Stimulated activated memory B cell treated with anti-CD40 and anti-IgM and Interleukin-4, amounts not matched to agents 10 μg/mL and 1 μg/mL and 100 μg/mL, for 72 hours (primary cell): ENCODE measurements around the gene GFRA3.

Experiments used
- ATAC-seq: fragments of 150-1000 bp; cut with Tn5 transposase; 2 replicates; pipeline ENCODE4 v1.10.0; 2021
- H3K27ac Mint-ChIP-seq: one replicate; pipeline ENCODE4 v1.8.0; 2022; ENCODE audit warnings: mild to moderate bottlenecking, mixed read lengths
- H3K27me3 Mint-ChIP-seq: one replicate; pipeline ENCODE4 v1.8.0; 2022; ENCODE audit warnings: mixed read lengths
- H3K36me3 Mint-ChIP-seq: one replicate; pipeline ENCODE4 v1.8.0; 2022; ENCODE audit warnings: mixed read lengths
- H3K4me1 Mint-ChIP-seq: one replicate; pipeline ENCODE4 v1.8.0; 2022; ENCODE audit warnings: mixed read lengths
- H3K4me3 Mint-ChIP-seq: one replicate; pipeline ENCODE4 v1.8.0; 2022; ENCODE audit warnings: mild to moderate bottlenecking, moderate library complexity, mixed read lengths
- H3K9me3 Mint-ChIP-seq: one replicate; pipeline ENCODE4 v1.8.0; 2022; ENCODE audit warnings: mixed read lengths

GFRA3 gene

DNA sequence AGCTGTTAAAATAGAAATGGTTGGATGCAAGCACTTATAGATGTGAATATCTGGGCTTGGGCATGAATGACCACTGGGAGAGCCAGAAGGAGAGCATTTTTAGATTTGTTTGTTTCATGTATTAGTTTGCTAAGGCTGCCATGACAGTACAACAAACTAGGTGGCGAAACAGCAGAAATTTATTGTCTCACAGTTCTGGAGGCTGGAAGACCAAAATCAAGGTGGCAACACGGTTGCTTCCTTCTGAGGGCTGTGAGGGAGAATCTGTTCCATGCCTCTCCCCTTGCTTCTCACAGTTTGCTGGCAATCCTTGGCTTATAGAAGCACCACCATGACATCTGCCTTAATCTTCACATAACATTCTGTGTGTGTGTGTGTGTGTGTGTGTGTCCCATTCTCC is 41.1 kb downstream of the GFRA3 start:
- H3K36me3 Mint-ChIP-seq: no peaks in the 10 kb centered on the region
- H3K4me3 Mint-ChIP-seq: no peak overlapping the region
- no peaks in the 10 kb centered on the region for H3K4me1 Mint-ChIP-seq
- H3K27ac Mint-ChIP-seq: no peak overlapping the region
- H3K9me3 Mint-ChIP-seq: no peaks in the 10 kb centered on the region
- H3K27me3 Mint-ChIP-seq: peaks cover 54% of the 10 kb centered on the region
- no peak for ATAC-seq

GRCh38 chr5:138230981-138231589 is 43.3 kb downstream of the GFRA3 start:
- no peak overlapping the region for H3K4me3 Mint-ChIP-seq

DNA sequence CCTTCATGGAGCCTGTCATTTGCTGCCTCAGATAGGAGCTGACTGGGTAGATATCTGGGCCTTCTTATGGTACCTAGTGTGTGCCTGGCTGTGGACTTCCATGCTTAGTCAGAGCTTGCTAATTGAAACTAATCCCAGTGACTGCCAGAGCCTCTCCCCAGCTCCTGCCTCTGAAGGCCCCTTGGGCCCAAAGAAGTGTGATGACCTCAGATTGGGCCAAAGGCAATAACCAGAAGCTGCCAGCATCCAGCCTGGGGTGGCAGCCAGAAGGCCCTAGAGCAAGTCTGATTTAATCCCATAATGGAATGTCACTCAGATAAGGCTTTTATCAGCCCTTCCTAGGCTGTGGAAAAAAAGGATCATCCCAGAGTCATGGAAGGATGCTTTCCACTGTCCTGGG is 44.2 kb downstream of the GFRA3 start:
- no peak for ATAC-seq
- Mint-ChIP-seq H3K27ac (no peak overlapping the region), H3K4me1 (no peaks in the 10 kb centered on the region), H3K36me3 (no peaks in the 10 kb centered on the region), H3K27me3 (peaks cover 54% of the 10 kb centered on the region), H3K4me3 (no peak overlapping the region), H3K9me3 (peaks cover 3% of the 10 kb centered on the region)

More at GRCh38 chr5:138230981-138231589, 43.3 kb downstream of the GFRA3 start:
- H3K27ac Mint-ChIP-seq: no peak overlapping the region
- ATAC-seq: no peak
- no peaks in the 10 kb centered on the region for H3K4me1 Mint-ChIP-seq
- peaks cover 55% of the 10 kb centered on the region for H3K27me3 Mint-ChIP-seq
- peaks cover under 1% of the 10 kb centered on the region for H3K9me3 Mint-ChIP-seq
- H3K36me3 Mint-ChIP-seq: no peaks in the 10 kb centered on the region

- Mint-ChIP-seq H3K27ac (no peak overlapping the region), H3K9me3 (peaks cover 3% of the 10 kb centered on the region), H3K4me3 (no peak overlapping the region), H3K27me3 (peaks cover 46% of the 10 kb centered on the region), H3K36me3 (no peaks in the 10 kb centered on the region), H3K4me1 (no peaks in the 10 kb centered on the region)
- ATAC-seq: no peak
Observed at GRCh38 chr5:138229387-138229786, 45.0 kb downstream of the GFRA3 start.

GRCh38 chr5:138226910-138227309 is 47.5 kb downstream of the GFRA3 start:
- Mint-ChIP-seq H3K4me1 (no peaks in the 10 kb centered on the region), H3K36me3 (no peaks in the 10 kb centered on the region), H3K4me3 (no peak overlapping the region), H3K9me3 (peaks cover 3% of the 10 kb centered on the region), H3K27ac (no peak overlapping the region), H3K27me3 (peaks cover 47% of the 10 kb centered on the region)
- ATAC-seq: no peak

DNA sequence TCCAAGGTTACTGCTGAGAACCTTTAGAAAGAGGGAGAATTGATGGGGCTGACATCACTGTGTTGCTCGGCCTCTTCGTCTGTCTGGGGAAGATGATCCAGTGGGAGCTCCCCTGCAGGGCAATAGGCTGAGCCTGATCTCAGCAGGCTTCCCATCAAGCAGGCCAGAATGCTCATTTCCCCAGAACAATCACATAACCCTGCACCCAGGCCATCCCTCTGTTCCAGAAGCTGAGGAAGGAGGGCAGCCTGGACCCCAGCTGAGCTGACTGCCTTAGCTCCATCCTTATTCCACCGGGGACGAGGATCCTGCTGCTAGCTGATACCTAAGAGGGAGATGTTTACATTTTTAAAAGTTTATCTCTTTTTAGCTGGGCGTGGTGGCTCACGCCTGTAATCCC is 49.7 kb downstream of the GFRA3 start:
- no peaks in the 10 kb centered on the region for H3K4me1 Mint-ChIP-seq
- no peaks in the 10 kb centered on the region for H3K36me3 Mint-ChIP-seq
- H3K27me3 Mint-ChIP-seq: peaks cover 36% of the 10 kb centered on the region
- H3K4me3 Mint-ChIP-seq: no peak overlapping the region
- H3K9me3 Mint-ChIP-seq: peaks cover 3% of the 10 kb centered on the region
- H3K27ac Mint-ChIP-seq: no peak overlapping the region
- ATAC-seq: no peak

DNA sequence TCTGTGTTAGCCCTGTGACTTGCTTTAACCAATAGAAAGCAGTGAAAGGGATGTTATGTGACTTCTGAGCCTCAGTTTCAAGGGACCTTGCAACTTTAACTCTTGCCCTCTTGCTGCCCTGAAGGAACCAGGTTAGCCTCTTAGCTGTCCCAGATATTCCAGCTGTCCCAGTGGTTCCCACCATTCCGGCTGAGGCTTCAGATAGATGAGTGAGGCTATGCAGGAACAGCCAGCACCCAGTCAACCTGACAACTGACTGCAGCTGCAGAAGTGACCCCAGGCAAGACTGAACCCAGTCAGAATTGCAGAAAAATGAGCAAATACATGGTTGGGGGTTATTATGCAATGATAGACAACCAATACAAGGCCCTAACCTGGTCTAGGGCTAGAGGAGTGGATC is 50.9 kb downstream of the GFRA3 start:
- no peak for ATAC-seq
- Mint-ChIP-seq H3K36me3 (no peaks in the 10 kb centered on the region), H3K4me3 (no peak overlapping the region), H3K4me1 (no peaks in the 10 kb centered on the region), H3K9me3 (peaks cover 3% of the 10 kb centered on the region), H3K27ac (no peak overlapping the region), H3K27me3 (peaks cover 24% of the 10 kb centered on the region)

DNA sequence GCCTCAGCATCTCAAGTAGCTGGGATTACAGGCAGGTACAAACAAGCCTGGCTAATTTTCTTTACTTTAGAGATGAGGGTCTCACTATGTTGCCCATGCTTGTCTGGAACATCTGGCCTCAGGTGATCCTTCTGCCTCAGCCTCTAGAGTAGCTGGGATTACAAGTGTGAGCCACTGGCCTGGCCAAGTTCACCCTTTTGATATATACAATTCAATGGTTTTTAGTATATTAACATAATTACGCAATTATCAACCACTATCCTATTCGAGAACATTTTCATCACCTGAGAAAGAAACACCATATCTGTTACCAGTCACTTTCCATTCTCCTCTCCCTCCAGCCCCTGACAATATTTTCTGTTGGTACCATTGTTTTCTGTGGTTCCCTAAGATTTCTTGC is 57.6 kb downstream of the GFRA3 start:
- Mint-ChIP-seq H3K36me3 (no peaks in the 10 kb centered on the region), H3K27me3 (peaks cover 8% of the 10 kb centered on the region), H3K4me3 (no peak overlapping the region), H3K27ac (no peak overlapping the region), H3K9me3 (no peaks in the 10 kb centered on the region), H3K4me1 (peaks cover 14% of the 10 kb centered on the region)
- ATAC-seq: no peak

GRCh38 chr5:138213161-138214029 is 61.0 kb downstream of the GFRA3 start, which contains the start of gene CDC23:
TSS of gene CDC23 (minus strand) at chr5:138213323. CDS start at chr5:138213312, 11 bp downstream.
- ATAC-seq: peak; percentile 99
- peaks cover 8% of the 10 kb centered on the region for H3K36me3 Mint-ChIP-seq
- peaks cover 20% of the 10 kb centered on the region for H3K4me1 Mint-ChIP-seq
- H3K9me3 Mint-ChIP-seq: no peaks in the 10 kb centered on the region
- H3K27me3 Mint-ChIP-seq: no peaks in the 10 kb centered on the region
- H3K27ac Mint-ChIP-seq: peak within 1 kb of the TSS; percentile 97
- H3K4me3 Mint-ChIP-seq: peak within 1 kb of the TSS; percentile 97

- peak; percentile 42 for ATAC-seq
- Mint-ChIP-seq H3K27ac (peak overlapping the region; percentile 97), H3K36me3 (peaks cover 14% of the 10 kb centered on the region), H3K9me3 (no peaks in the 10 kb centered on the region), H3K4me3 (peak overlapping the region; percentile 97), H3K4me1 (peaks cover 20% of the 10 kb centered on the region), H3K27me3 (no peaks in the 10 kb centered on the region)
Observed at GRCh38 chr5:138212828-138213160, 61.6 kb downstream of the GFRA3 start.

- Mint-ChIP-seq H3K27ac (no peak overlapping the region), H3K9me3 (no peaks in the 10 kb centered on the region), H3K36me3 (peaks cover 14% of the 10 kb centered on the region), H3K4me1 (peaks cover 20% of the 10 kb centered on the region), H3K27me3 (no peaks in the 10 kb centered on the region), H3K4me3 (peak overlapping the region; percentile 38)
- ATAC-seq: no peak
Observed at GRCh38 chr5:138210985-138211384, 63.4 kb downstream of the GFRA3 start.
